Measurements from ENCODE around the gene ITIH6.

Gene ITIH6

GRCh38 chrX:54774391-54775094, 23.5 kb downstream of the ITIH6 start:
- TF ChIP-seq POLR2AphosphoS5 (IDR thresholded peaks at IDR 0.05; ENCODE audit: low read depth, low read length) (0 out of 2 replicates have a peak, but pooled peaks have one; percentile 26), REST (IDR thresholded peaks at IDR 0.05; ENCODE audit: insufficient read depth in 1 of 2, low read depth in 2 of 2, low read length in 2 of 2) (peak in 1 of 2 experiments; percentile 5; a peak in 1 of 4 replicates)

- TF ChIP-seq FOXP2 (optimal IDR thresholded peaks at IDR 0.05; ENCODE audit: borderline replicate concordance, extremely low read depth, extremely low read length, insufficient read depth): no peak
- TF ChIP-seq REST (IDR thresholded peaks at IDR 0.05; ENCODE audit: insufficient read depth in 1 of 2, low read depth in 2 of 2, low read length in 2 of 2): no peak
Observed at GRCh38 chrX:54758114-54759055, 39.7 kb downstream of the ITIH6 start.

DNA sequence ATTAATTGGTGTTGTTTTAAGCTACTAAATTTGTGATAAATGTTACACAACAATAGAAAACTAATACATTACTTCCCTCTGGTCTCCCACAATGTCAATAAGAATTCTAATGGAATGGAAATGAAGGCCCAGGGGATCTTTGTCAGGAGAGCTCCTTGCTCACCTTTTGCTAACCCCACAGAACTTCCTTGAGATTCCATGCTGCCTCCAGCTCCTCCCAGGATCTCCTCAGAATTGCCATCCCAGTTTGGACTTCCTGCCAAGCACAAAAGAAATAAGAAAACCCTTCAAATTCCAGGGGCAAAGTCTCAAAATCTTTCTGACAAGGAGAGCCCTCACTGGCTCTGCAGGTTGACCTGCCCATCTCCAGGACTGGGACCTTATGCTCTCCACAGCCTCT, 43.2 kb downstream of the ITIH6 start:
- TF ChIP-seq POLR2AphosphoS5 (IDR thresholded peaks at IDR 0.05; ENCODE audit: low read depth, low read length) (no peak), SIN3A (IDR thresholded peaks at IDR 0.05; ENCODE audit: borderline replicate concordance, insufficient read depth, low read length) (no peak), TAF1 (IDR thresholded peaks at IDR 0.05; ENCODE audit: borderline replicate concordance, insufficient read depth, low read length) (no peak), REST (IDR thresholded peaks at IDR 0.05; ENCODE audit: insufficient read depth in 1 of 2, low read depth in 2 of 2, low read length in 2 of 2) (no peak), FOXP2 (optimal IDR thresholded peaks at IDR 0.05; ENCODE audit: borderline replicate concordance, extremely low read depth, extremely low read length, insufficient read depth) (no peak)

GRCh38 chrX:54748626-54749025, 49.4 kb downstream of the ITIH6 start:
- TF ChIP-seq REST (IDR thresholded peaks at IDR 0.05; ENCODE audit: insufficient read depth in 1 of 2, low read depth in 2 of 2, low read length in 2 of 2) (no peak), TAF1 (IDR thresholded peaks at IDR 0.05; ENCODE audit: borderline replicate concordance, insufficient read depth, low read length) (no peak), POLR2AphosphoS5 (IDR thresholded peaks at IDR 0.05; ENCODE audit: low read depth, low read length) (no peak), SIN3A (IDR thresholded peaks at IDR 0.05; ENCODE audit: borderline replicate concordance, insufficient read depth, low read length) (no peak), FOXP2 (optimal IDR thresholded peaks at IDR 0.05; ENCODE audit: borderline replicate concordance, extremely low read depth, extremely low read length, insufficient read depth) (no peak)
